Measurements from ENCODE around the gene LY86. TPM values are rescaled to one million over a fixed set of nuclear protein-coding genes. Genes with fewer than 3 reads are reported as not detected.

Gene LY86
- total RNA-seq, 1 donor from 2014 or later, result not detected

DNA sequence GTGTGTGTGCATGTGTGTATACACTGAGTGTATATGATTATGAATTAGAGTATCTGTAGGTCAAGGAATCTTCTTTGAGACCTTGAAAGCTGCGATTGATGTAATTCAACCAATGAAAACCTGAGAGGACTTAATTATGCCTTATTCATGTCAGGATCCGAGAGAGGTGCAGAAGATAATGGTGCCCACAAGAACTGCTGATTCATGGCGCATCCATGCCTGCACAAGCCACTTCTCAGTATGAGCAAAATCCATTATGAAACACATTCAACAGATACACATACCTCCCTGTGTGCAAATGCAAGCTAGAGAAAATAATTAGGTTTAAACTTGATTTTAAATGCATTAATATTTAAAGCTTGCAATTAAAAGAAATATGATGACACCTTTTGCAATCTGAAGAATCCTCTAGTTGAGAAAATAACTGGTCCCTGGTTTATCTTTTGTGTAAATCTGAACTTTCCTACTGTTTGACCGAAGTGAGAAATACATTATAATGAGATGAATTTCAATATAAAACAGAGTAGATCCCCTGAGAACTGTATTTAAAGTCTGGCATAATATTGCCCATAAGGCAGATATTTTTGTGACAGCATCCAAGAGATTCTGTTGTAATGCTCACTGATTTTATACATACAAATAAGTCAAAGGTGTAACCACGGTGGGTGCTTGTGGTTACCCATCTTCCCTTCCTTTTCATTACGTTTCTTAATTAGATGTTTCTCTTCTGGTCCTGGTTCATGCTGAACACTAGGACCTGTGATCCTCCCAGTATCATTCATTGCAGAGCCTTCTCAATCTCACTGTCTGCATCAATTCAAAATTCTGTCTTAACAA, 45.6 kb downstream of the LY86 start:
- peaks cover 6% of the 10 kb centered on the region for H3K4me1 Mint-ChIP-seq (ENCODE audit: low read depth)
- TF ChIP-seq, protein P1, sequence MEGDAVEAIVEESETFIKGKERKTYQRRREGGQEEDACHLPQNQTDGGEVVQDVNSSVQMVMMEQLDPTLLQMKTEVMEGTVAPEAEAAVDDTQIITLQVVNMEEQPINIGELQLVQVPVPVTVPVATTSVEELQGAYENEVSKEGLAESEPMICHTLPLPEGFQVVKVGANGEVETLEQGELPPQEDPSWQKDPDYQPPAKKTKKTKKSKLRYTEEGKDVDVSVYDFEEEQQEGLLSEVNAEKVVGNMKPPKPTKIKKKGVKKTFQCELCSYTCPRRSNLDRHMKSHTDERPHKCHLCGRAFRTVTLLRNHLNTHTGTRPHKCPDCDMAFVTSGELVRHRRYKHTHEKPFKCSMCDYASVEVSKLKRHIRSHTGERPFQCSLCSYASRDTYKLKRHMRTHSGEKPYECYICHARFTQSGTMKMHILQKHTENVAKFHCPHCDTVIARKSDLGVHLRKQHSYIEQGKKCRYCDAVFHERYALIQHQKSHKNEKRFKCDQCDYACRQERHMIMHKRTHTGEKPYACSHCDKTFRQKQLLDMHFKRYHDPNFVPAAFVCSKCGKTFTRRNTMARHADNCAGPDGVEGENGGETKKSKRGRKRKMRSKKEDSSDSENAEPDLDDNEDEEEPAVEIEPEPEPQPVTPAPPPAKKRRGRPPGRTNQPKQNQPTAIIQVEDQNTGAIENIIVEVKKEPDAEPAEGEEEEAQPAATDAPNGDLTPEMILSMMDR (IDR thresholded peaks at IDR 0.05), result no peak
- H3K27ac Mint-ChIP-seq (ENCODE audit: unreplicated experiment), result no peak overlapping the region
- H3K27me3 Mint-ChIP-seq (ENCODE audit: low read depth), result peaks cover 5% of the 10 kb centered on the region
- no peak for DNase-seq (ENCODE audit: low spot score)
- H3K36me3 Mint-ChIP-seq (ENCODE audit: low read depth), result no peaks in the 10 kb centered on the region
- H3K4me3 Mint-ChIP-seq (ENCODE audit: unreplicated experiment), result no peak overlapping the region
- no peaks in the 10 kb centered on the region for H3K9me3 Mint-ChIP-seq (ENCODE audit: low read depth)

DNA sequence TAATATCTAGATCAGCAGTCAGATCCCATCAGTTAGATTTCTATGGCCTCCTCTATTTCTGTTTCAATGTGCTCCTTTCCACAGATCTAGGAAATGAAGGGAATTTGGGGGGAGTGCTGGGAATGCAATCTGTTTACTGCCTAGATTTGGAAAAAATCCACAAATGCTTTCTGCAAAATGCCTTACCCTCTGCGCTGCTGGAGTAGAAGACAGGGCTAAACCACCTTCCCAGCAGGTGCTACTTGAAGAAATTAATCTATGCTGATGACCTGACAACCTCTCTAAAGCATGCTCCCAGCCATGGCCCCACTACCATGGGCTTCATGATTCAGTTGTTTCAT, 46.2 kb downstream of the LY86 start:
- H3K27ac Mint-ChIP-seq (ENCODE audit: unreplicated experiment), result no peak overlapping the region
- TF ChIP-seq, protein P1 (IDR thresholded peaks at IDR 0.05), result no peak
- DNase-seq (ENCODE audit: low spot score), result no peak
- H3K4me3 Mint-ChIP-seq (ENCODE audit: unreplicated experiment), result no peak overlapping the region
- peaks cover under 1% of the 10 kb centered on the region for H3K4me1 Mint-ChIP-seq (ENCODE audit: low read depth)
- H3K36me3 Mint-ChIP-seq (ENCODE audit: low read depth), result no peaks in the 10 kb centered on the region
- H3K9me3 Mint-ChIP-seq (ENCODE audit: low read depth), result no peaks in the 10 kb centered on the region
- peaks cover 5% of the 10 kb centered on the region for H3K27me3 Mint-ChIP-seq (ENCODE audit: low read depth)

- no peaks in the 10 kb centered on the region for H3K4me1 Mint-ChIP-seq (ENCODE audit: low read depth)
- peaks cover 5% of the 10 kb centered on the region for H3K27me3 Mint-ChIP-seq (ENCODE audit: low read depth)
- H3K36me3 Mint-ChIP-seq (ENCODE audit: low read depth), result no peaks in the 10 kb centered on the region
- no peaks in the 10 kb centered on the region for H3K9me3 Mint-ChIP-seq (ENCODE audit: low read depth)
- DNase-seq (ENCODE audit: low spot score), result no peak
- H3K4me3 Mint-ChIP-seq (ENCODE audit: unreplicated experiment), result no peak overlapping the region
- TF ChIP-seq, protein P1 (IDR thresholded peaks at IDR 0.05), result no peak
- H3K27ac Mint-ChIP-seq (ENCODE audit: unreplicated experiment), result no peak overlapping the region
These were observed 46.8 kb downstream of the LY86 start for GRCh38 chr6:6635291-6635690.

DNA sequence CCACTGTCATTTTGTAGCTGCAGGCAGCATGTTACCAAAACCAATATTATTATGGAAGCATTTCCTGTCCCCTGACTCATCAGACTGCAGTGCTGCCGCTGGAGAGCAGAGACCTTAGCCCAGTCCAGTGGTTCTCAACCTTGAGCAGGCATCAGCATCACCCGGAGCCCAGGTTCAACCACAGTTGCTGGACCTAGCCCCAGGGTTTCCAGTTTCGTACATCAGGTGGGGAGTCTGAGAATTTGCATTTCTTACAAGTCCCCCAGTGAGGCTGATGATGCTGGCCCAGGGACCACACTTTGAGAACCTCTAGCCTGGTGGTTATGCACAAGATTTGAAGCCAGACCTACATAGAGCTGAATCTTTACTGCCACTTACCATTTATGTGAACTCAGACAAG, 47.3 kb downstream of the LY86 start:
- Mint-ChIP-seq H3K27me3 (ENCODE audit: low read depth) (peaks cover 5% of the 10 kb centered on the region), H3K27ac (ENCODE audit: unreplicated experiment) (no peak overlapping the region), H3K36me3 (ENCODE audit: low read depth) (no peaks in the 10 kb centered on the region), H3K9me3 (ENCODE audit: low read depth) (no peaks in the 10 kb centered on the region), H3K4me1 (ENCODE audit: low read depth) (no peaks in the 10 kb centered on the region), H3K4me3 (ENCODE audit: unreplicated experiment) (no peak overlapping the region)
- TF ChIP-seq, protein P1 (IDR thresholded peaks at IDR 0.05), result no peak
- DNase-seq (ENCODE audit: low spot score), result no peak

DNA sequence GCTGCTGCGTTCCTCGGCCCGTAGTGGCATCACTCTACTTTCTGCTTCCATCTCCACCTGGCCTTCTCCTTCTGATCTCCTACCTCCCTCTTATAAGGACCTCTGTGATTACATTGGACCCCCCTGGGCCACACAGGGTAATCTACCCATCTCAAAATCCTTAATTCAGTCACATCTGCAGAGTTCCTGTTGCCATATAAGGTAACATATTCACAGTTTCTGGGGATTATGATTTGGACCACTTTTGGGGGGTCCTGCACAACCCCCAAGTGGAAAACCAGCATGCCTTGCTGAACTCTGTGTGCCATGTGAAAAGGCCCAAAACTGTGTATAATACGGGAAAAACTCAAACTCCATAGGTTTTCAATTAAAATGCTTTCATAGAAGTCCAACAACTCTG, 51.1 kb downstream of the LY86 start:
- Mint-ChIP-seq H3K4me3 (ENCODE audit: unreplicated experiment) (no peak overlapping the region), H3K4me1 (ENCODE audit: low read depth) (no peaks in the 10 kb centered on the region), H3K9me3 (ENCODE audit: low read depth) (no peaks in the 10 kb centered on the region), H3K27me3 (ENCODE audit: low read depth) (peaks cover 2% of the 10 kb centered on the region), H3K27ac (ENCODE audit: unreplicated experiment) (no peak overlapping the region), H3K36me3 (ENCODE audit: low read depth) (no peaks in the 10 kb centered on the region)
- DNase-seq (ENCODE audit: low spot score), result no peak
- TF ChIP-seq, protein P1 (IDR thresholded peaks at IDR 0.05), result no peak
